Measurements from ENCODE around the gene CAMSAP2. TPM values are rescaled to one million over a fixed set of nuclear protein-coding genes. Genes with fewer than 3 reads are reported as not detected.

CAMSAP2 gene
- polyA plus RNA-seq, 1 donor from 2014 or later = 0.06 TPM

DNA sequence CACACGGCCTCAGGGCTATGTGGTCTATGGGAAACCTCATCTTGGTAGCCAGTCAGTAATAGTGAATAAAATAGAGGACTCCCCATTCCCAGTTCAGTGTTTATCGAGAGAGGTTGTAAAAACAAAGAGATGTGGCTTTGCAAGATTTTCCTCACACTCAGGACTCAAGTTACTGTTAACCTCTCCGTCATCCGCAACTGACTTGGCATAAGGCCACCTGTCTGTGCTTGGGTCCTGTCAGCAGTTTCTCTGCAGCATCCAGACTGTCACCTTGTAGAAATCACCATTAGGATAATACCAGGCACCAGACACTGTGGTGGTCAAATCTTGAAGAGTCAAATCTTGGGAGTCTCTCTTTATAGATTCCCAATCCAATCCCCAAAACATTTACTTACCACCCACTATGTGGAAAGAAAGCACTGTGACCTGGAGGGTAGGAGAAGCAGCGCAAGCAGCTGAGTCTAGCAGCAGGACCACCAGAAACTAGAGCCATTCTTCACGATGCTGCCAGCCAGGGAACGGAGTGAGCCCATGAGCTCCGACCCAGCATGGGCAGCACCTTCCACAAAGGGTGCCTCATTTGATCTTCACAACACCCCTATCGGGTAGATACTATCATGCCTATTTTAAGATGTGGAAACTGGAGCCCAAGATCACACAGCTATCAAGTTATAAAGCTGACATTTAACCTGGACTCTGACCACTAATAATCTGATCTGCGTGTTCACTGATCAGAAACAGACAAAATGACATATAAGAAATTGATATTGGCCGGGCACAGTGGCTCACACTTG is 128.5 kb downstream of the CAMSAP2 start:
- H3K36me3 Mint-ChIP-seq = no peaks in the 10 kb centered on the region
- peak overlapping the region in 2 of 3 donors; percentile 78 to 91 for H3K27ac Mint-ChIP-seq
- H3K27me3 Mint-ChIP-seq = no peaks in the 10 kb centered on the region
- H3K4me1 Mint-ChIP-seq = peaks cover 57 to 68% (median 60%) of the 10 kb centered on the region in 3 donors
- peak overlapping the region in 3 of 4 donors; percentile 11 to 71 (median 24) for H3K4me3 Mint-ChIP-seq
- H3K9me3 Mint-ChIP-seq = no peaks in the 10 kb centered on the region

DNA sequence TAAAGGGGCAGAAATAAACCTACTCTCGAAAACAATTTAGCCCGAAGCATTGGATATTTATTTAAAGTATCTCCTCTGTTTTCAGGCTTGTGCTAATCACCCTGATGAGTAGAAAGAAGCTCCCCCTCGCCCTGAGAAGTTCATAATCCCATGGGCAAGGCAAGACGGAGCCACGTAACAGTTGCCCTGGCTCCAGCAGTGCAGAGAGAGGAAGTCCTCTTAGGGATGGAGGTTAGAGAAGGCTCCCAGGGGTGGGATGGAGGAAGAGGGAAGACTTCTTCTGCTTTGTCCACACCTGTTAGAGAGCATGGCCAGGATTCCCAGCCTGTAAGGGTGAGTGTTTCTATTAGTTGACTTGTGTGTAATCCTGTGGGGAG is 130.7 kb downstream of the CAMSAP2 start:
- H3K36me3 Mint-ChIP-seq = no peaks in the 10 kb centered on the region
- H3K27ac Mint-ChIP-seq = peak overlapping the region; percentile 52 to 96 (median 84)
- no peaks in the 10 kb centered on the region for H3K9me3 Mint-ChIP-seq
- peak overlapping the region; percentile 80 to 98 (median 88) for H3K4me3 Mint-ChIP-seq
- peaks cover 49 to 58% (median 51%) of the 10 kb centered on the region in 3 donors for H3K4me1 Mint-ChIP-seq
- peaks cover 4% of the 10 kb centered on the region for H3K27me3 Mint-ChIP-seq

DNA sequence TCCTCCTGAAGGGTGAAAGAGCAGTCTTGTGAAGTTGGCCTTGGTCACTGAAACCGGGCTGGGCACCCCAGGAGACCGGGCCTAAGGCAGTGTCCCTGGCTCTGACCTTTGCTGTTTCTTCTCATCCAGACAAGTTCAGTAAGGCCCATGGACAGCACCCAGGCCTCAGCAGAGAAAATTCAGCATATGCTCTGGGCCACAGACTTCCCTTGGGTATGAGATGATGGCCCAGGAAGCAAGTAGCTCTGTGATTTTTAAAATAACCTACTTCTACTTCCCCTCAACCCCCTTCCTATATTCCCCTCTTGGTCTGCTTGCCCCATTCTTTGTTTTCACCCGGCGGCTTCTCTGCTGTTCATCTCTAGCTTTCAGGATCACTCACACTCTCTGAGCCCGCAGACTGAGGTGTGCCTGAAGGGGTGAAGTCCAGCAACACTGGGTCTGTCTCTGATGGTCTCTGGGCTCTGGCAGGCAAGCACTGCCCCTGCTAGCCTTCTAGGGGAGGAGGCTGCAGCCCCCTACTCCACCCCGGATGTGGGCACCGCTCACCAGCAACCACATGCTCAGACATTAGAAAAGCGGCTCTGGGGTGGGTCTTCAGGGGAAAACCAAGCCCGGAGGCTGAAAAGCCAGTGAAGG is 131.2 kb downstream of the CAMSAP2 start:
- Mint-ChIP-seq H3K4me3 (peak overlapping the region; percentile 80 to 98 (median 88)), H3K4me1 (peaks cover 51 to 60% (median 54%) of the 10 kb centered on the region in 3 donors), H3K9me3 (no peaks in the 10 kb centered on the region), H3K36me3 (no peaks in the 10 kb centered on the region), H3K27ac (peak overlapping the region; percentile 52 to 96 (median 84)), H3K27me3 (peaks cover 7% of the 10 kb centered on the region)

GRCh38 chr1:200872446-200873115 is 133.9 kb downstream of the CAMSAP2 start, which contains the start of gene GPR25:
TSS of gene GPR25 (plus strand) at chr1:200872981. CDS start at chr1:200873038, 57 bp downstream.
- H3K4me1 Mint-ChIP-seq = peaks cover 45 to 54% (median 51%) of the 10 kb centered on the region in 3 donors
- H3K4me3 Mint-ChIP-seq = peak within 1 kb of the TSS; percentile 80 to 98 (median 88)
- no peaks in the 10 kb centered on the region for H3K9me3 Mint-ChIP-seq
- H3K27me3 Mint-ChIP-seq = peaks cover 8% of the 10 kb centered on the region
- peak within 1 kb of the TSS; percentile 84 to 96 (median 90) for H3K27ac Mint-ChIP-seq
- H3K36me3 Mint-ChIP-seq = no peaks in the 10 kb centered on the region

DNA sequence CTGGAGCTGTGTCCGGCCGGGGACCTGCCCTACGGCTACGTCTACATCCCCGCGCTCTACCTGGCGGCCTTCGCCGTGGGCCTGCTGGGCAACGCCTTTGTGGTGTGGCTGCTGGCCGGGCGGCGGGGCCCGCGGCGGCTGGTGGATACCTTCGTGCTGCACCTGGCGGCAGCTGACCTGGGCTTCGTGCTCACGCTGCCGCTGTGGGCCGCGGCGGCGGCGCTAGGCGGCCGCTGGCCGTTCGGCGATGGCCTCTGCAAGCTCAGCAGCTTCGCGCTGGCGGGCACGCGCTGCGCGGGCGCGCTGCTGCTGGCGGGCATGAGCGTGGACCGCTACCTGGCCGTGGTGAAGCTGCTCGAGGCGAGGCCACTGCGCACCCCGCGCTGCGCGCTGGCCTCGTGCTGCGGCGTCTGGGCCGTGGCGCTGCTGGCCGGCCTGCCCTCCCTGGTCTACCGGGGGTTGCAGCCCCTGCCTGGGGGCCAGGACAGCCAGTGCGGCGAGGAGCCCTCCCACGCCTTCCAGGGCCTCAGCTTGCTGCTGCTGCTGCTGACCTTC is 134.5 kb downstream of the CAMSAP2 start:
- Mint-ChIP-seq H3K4me1 (peaks cover 43 to 59% (median 51%) of the 10 kb centered on the region in 3 donors), H3K27me3 (peaks cover 8% of the 10 kb centered on the region), H3K4me3 (peak overlapping the region; percentile 79 to 93 (median 88)), H3K36me3 (no peaks in the 10 kb centered on the region), H3K9me3 (no peaks in the 10 kb centered on the region), H3K27ac (peak overlapping the region; percentile 77 to 96 (median 90))

- Mint-ChIP-seq H3K27ac (peak overlapping the region; percentile 77 to 96 (median 90)), H3K27me3 (peaks cover 8% of the 10 kb centered on the region), H3K36me3 (no peaks in the 10 kb centered on the region), H3K4me3 (peak overlapping the region; percentile 79 to 93 (median 88)), H3K9me3 (no peaks in the 10 kb centered on the region), H3K4me1 (peaks cover 46 to 63% (median 52%) of the 10 kb centered on the region in 3 donors)
Measured at GRCh38 chr1:200873671-200874397, 135.1 kb downstream of the CAMSAP2 start.

DNA sequence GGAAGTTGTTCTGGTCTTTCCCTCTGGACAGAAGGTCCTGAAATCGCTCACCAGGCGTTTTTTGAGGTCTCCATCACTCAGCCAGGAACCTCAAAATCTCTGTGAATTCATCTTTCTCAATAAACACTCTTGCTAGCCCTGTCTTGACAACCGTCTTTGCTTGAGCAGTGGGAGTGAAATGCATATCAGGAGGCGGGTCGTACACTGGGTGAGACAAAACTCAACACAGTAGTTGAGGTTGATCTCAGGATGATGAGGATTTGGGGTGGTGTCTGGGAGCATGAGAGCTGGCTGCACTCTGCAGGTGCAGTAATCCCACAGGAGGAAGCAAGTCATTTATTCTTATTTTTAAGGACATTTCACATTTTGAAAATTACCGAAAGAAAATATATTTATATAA is 136.0 kb downstream of the CAMSAP2 start:
- peak overlapping the region; percentile 77 to 90 (median 90) for H3K27ac Mint-ChIP-seq
- peaks cover 41 to 58% (median 48%) of the 10 kb centered on the region in 3 donors for H3K4me1 Mint-ChIP-seq
- H3K27me3 Mint-ChIP-seq = peaks cover 8% of the 10 kb centered on the region
- no peaks in the 10 kb centered on the region for H3K36me3 Mint-ChIP-seq
- no peaks in the 10 kb centered on the region for H3K9me3 Mint-ChIP-seq
- peak overlapping the region; percentile 79 to 93 (median 88) for H3K4me3 Mint-ChIP-seq

DNA sequence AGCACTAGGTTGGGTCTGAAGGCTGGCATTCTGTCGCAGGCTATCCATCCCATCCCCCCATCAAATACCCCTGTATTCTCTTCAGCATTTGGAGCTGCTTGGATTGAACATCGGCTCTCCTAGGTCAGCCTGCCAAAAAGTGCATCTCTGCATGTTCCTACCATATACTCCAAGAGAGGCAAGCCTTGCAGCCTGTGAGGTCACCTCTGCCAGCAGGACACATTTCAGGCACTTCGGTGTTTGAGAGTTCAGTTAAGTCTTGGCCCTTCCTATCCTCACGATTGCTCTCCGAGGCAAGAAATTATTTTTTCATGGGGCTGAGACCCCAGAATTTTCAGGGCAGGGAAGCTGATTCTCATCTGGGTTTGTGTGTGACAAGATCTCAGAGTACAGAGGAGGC is 136.7 kb downstream of the CAMSAP2 start:
- H3K4me3 Mint-ChIP-seq = peak overlapping the region in 3 of 4 donors; percentile 32 to 79 (median 72)
- H3K9me3 Mint-ChIP-seq = no peaks in the 10 kb centered on the region
- H3K27ac Mint-ChIP-seq = peak overlapping the region in 2 of 3 donors; percentile 77 to 90
- H3K27me3 Mint-ChIP-seq = peaks cover 8% of the 10 kb centered on the region
- H3K4me1 Mint-ChIP-seq = peaks cover 36 to 59% (median 45%) of the 10 kb centered on the region in 3 donors
- H3K36me3 Mint-ChIP-seq = no peaks in the 10 kb centered on the region

DNA sequence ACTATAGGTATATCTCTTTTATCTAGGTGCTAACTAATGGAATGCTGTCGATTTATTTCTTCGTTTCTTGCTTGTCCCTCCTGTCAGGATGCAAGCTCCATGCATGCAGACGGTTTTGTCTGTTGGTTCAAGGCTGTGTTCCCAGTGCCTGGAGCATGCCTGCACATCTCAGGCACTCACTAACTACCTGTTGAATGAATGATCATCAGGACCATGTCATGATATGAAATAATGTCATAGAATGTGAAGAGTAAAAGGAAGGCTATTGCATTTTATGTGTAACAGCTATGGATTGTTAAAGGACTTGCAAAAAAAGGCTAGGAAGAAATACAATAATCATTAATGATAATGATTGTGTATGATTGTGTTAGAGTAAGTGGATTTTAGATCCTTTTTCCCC is 138.3 kb downstream of the CAMSAP2 start:
- Mint-ChIP-seq H3K27ac (peak overlapping the region in 1 of 3 donors; percentile 95), H3K4me1 (peaks cover 25 to 52% (median 32%) of the 10 kb centered on the region in 3 donors), H3K4me3 (peak overlapping the region in 1 of 4 donors; percentile 28), H3K36me3 (no peaks in the 10 kb centered on the region), H3K9me3 (no peaks in the 10 kb centered on the region), H3K27me3 (peaks cover 8% of the 10 kb centered on the region)

DNA sequence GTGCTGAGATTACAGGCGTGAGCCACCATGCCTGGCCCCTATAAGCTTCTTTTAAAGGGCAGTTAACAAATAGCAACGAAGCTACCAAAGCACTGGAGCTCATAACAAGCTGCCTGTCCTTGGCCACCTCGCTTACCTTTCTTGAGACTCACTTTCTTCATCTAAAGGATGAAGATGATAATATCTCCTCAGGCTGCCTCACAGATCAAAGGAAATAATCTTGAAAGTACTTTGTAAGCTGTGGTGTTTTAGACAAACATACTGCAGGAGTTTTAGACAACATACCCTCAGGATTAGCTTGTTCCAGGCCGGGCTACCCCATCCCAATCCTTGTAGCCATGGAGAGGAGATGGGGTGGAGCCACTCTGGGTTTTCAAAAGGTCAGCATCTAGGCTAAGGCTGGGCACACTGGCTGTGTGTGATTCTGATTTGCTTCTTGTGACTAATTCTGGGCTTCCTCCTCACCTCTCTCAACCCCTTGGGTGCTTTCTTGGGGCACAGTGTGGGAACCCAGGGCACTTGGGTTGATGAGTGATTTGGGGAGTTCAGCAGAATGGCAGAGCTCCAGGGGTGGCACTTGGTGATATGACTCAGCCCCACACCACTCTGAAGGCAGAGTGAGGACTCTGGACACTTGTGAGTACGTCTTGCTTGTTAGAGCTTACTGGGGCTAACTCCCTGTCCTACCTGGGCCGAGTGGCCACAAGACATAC is 139.3 kb downstream of the CAMSAP2 start:
- Mint-ChIP-seq H3K27ac (peak overlapping the region; percentile 41 to 79 (median 46)), H3K4me3 (peak overlapping the region in 2 of 4 donors; percentile 25 to 49), H3K9me3 (no peaks in the 10 kb centered on the region), H3K4me1 (peaks cover 24 to 50% (median 29%) of the 10 kb centered on the region in 3 donors), H3K27me3 (peaks cover 8% of the 10 kb centered on the region), H3K36me3 (no peaks in the 10 kb centered on the region)

GRCh38 chr1:200880212-200880611 is 141.5 kb downstream of the CAMSAP2 start:
- H3K4me3 Mint-ChIP-seq = peak overlapping the region in 2 of 4 donors; percentile 19 to 58

DNA sequence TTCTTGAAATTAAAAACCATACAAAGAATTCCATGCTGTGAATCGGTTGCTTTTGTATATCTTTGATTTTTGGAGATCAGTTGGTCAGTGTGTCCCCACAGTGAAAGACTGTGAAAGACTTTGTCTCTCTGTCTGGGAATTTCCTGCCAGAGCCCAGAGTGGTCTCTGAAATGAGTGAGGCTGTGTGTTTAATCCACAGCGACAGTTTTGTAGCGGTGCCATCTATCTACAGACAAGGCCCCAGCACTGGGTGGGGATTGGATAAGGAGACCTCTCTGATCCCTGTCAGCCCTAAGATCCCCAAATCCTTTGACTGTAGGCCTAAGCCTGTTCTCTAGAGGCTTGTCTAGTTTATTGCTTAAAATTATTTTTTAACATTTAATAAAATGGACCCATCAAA is 144.4 kb downstream of the CAMSAP2 start:
- H3K4me3 Mint-ChIP-seq = peak overlapping the region in 1 of 4 donors; percentile 33
- H3K36me3 Mint-ChIP-seq = no peaks in the 10 kb centered on the region
- H3K27me3 Mint-ChIP-seq = no peaks in the 10 kb centered on the region
- peak overlapping the region in 1 of 3 donors; percentile 13 for H3K27ac Mint-ChIP-seq
- H3K4me1 Mint-ChIP-seq = peaks cover 29 to 44% (median 38%) of the 10 kb centered on the region in 3 donors
- H3K9me3 Mint-ChIP-seq = no peaks in the 10 kb centered on the region

More at GRCh38 chr1:200880212-200880611, 141.5 kb downstream of the CAMSAP2 start:
- no peaks in the 10 kb centered on the region for H3K9me3 Mint-ChIP-seq
- H3K27ac Mint-ChIP-seq = no peak overlapping the region
- H3K4me1 Mint-ChIP-seq = peaks cover 19 to 41% (median 23%) of the 10 kb centered on the region in 3 donors
- H3K27me3 Mint-ChIP-seq = peaks cover 2% of the 10 kb centered on the region
- H3K36me3 Mint-ChIP-seq = no peaks in the 10 kb centered on the region

DNA sequence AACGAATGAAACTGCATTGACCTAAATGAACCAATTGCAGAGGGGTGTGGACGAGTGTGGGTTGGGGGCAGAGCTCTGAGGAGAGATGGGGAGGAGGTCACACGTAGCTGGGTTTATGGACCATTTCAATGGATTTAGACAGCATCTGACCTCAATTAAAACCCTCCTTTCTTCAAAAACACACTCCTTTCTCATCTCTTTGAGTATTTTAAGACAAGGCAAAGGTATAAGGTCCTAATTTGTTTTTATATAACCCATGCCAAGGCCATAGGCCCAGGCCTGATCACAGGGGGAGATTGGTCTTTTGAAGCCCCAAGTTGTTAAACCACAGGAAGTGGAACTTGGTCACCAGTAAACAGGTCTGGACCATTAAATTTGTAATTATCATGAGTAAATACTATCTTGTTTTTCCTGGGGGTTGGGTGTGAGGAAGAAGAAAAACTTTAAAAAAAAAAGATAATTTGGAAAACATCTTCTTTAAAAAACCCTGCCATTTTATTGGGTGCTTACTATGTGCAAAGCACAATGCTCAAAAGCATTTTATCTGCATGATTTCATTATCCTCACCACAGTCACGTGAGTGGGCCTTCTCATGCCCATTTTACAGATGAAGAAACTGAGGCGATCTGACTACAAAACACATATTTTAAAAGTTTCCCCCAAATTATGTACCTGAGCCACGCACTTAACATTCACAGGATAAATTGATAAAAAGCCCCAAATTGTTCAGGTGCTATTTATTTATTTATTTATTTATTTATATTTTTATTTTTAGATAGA is 147.1 kb downstream of the CAMSAP2 start:
- peaks cover 44 to 55% (median 53%) of the 10 kb centered on the region in 3 donors for H3K4me1 Mint-ChIP-seq
- H3K4me3 Mint-ChIP-seq = peak overlapping the region in 1 of 4 donors; percentile 59
- no peaks in the 10 kb centered on the region for H3K27me3 Mint-ChIP-seq
- H3K27ac Mint-ChIP-seq = peak overlapping the region; percentile 33 to 68 (median 56)
- no peaks in the 10 kb centered on the region for H3K9me3 Mint-ChIP-seq
- peaks cover 2% of the 10 kb centered on the region for H3K36me3 Mint-ChIP-seq

Data from IgD-negative memory B cell (primary cell).